Stimulated activated CD8-positive, alpha-beta memory T cell treated with anti-CD3 and anti-CD28 coated beads, Interleukin-7, amount 100 ng/mL, for 1 hour (primary cell): ENCODE data around the gene INPP5A.
"Not testable (repeated sequence)": the region's sequence is repeated elsewhere in the genome, so short reads cannot be mapped to it uniquely, and the experiment has no call there.

Experiments
- DNase-seq, 2 donors: peaks; one replicate each; pipeline ENCODE4 v3.0.0-alpha.2; 2020; ENCODE audit warnings: low read depth in 2 of 2

INPP5A gene

GRCh38 chr10:132504501-132505272 lies 32.9 kb upstream of the INPP5A start:
- no peak for DNase-seq

GRCh38 chr10:132505546-132505945 lies 32.0 kb upstream of the INPP5A start:
- DNase-seq = not testable (repeated sequence)

GRCh38 chr10:132506711-132507408 lies 30.7 kb upstream of the INPP5A start:
- no peak for DNase-seq

GRCh38 chr10:132507409-132507955 lies 30.1 kb upstream of the INPP5A start:
- DNase-seq = no peak

GRCh38 chr10:132507956-132508490 lies 29.6 kb upstream of the INPP5A start:
- no peak for DNase-seq

- no peak for DNase-seq
Observed at GRCh38 chr10:132508581-132509443, 28.8 kb upstream of the INPP5A start.

GRCh38 chr10:132509506-132510173 lies 27.9 kb upstream of the INPP5A start:
- no peak for DNase-seq

- DNase-seq = no peak
Observed at GRCh38 chr10:132510174-132510611, 27.4 kb upstream of the INPP5A start.

- no peak for DNase-seq
Observed at GRCh38 chr10:132511121-132512051, 26.2 kb upstream of the INPP5A start.

- no peak for DNase-seq
Observed at GRCh38 chr10:132512052-132512442, 25.5 kb upstream of the INPP5A start.

- DNase-seq = no peak
Observed at GRCh38 chr10:132512693-132513345, 24.8 kb upstream of the INPP5A start.

GRCh38 chr10:132514821-132515520 lies 22.6 kb upstream of the INPP5A start:
- DNase-seq = no peak

GRCh38 chr10:132515811-132516726 lies 21.5 kb upstream of the INPP5A start:
- no peak for DNase-seq

- no peak for DNase-seq
Observed at GRCh38 chr10:132516771-132517725, 20.5 kb upstream of the INPP5A start.

GRCh38 chr10:132517951-132518521 lies 19.6 kb upstream of the INPP5A start:
- no peak for DNase-seq
